Smooth muscle cell of the brain vasculature (primary cell): ENCODE results near the gene HSD17B2.
A peak's percentile ranks its signal among the peaks of the same experiment; 100 is the strongest.

Experiments used
- DNase-seq: peaks from one replicate; pipeline ENCODE4 v3.0.0-alpha.2; 2012; ENCODE audit warnings: low read depth, low spot score

The HSD17B2 gene

DNA sequence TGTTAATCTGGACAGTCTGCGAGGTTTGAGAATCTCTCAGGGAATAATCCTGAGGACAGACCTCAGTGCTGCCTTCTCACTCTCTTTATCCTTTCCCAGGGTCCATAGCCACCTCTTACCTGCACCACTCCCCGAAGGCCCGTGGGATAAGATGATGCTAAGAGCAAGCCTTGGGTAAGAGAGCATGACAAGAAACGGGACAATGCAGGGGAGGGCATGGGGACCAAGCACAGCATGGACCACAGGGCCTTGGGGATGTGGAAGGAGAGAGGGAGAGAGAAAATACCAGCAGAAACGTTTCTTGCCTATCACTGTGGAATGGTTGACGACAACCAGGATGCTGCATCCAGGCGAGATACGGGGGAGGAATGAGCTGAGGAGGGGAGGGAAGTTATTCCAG is 15.5 kb upstream of the HSD17B2 start:
- no peak for DNase-seq

- DNase-seq = no peak
Observed at GRCh38 chr16:82020051-82020450, 15.0 kb upstream of the HSD17B2 start.

GRCh38 chr16:82023206-82023605 is 11.8 kb upstream of the HSD17B2 start:
- DNase-seq = no peak

GRCh38 chr16:82024316-82024715 is 10.7 kb upstream of the HSD17B2 start:
- no peak for DNase-seq

GRCh38 chr16:82024883-82025282 is 10.2 kb upstream of the HSD17B2 start:
- no peak for DNase-seq

- no peak for DNase-seq
Observed at GRCh38 chr16:82027629-82028064, 7.4 kb upstream of the HSD17B2 start.

- DNase-seq = peak; percentile 29
Observed at GRCh38 chr16:82031116-82032084, 3.7 kb upstream of the HSD17B2 start.

DNA sequence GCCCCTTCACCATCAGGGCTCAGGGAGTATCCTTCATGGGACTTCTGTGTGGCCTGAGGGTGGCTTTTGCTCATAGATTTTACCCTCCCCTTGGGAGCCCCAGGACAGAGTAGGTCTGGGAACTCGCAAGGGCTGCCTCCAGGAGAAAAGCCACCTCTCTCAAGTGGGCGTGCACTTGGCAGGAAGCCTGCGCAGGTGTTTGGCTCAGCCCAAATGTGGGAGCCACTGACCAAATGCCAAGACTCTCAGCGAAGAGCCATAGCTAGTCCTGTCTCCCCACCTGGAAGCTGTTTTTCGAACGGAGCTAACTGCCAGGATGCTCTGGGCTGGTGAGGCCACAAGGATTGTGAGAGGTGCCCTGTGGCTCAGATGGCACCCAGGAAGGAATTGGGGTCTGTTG is 2.0 kb upstream of the HSD17B2 start:
- no peak for DNase-seq

DNA sequence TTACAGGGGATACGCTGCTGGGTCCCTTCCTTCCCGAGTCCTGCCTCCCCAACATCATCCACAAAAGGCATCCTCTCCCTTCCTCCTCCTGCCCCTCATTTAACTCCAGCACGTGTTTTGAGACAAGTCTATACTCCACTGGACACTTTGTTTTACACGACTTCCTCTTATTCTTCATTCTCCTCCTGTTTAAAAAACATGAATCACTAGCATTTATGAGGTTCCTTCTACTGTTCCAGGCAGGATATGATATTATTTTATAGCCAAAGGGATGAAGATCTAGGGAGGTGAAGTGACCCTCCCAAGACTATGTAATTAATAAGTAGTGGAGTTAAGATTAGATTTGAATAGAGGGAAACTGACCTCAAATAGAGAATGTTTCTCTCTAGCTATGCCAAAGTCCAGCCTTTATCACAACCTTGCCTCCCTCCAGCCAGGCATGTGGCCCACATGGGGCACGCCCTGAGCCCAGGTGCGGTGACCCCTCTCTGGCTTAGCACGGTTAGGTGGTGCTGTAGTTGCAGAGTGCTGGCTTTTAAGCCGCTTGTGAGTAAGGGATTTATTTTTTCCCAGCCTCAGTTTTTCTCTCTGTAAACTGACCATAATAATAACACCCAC is 1.3 kb upstream of the HSD17B2 start:
- no peak for DNase-seq

- no peak for DNase-seq
Observed at GRCh38 chr16:82037251-82037650, 2.2 kb downstream of the HSD17B2 start.

DNA sequence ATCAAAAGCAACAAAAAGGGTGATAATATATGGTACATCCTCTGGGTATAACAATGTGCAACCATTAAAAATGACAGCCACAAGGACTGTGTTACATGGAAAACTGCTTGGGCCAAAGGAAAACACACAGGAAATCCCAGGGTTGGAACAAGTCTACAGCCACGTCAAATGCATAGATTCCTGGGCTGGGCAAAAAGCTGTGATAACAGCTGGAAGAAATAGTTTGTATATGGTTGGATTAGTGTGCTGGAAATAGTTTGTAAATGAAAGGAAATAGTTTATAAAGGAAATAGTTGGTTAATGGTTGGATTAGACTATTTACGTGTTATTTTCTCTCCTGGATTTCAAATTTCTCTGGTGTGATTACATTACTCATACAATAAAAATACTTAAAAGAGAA is 2.6 kb downstream of the HSD17B2 start:
- no peak for DNase-seq

GRCh38 chr16:82040296-82040695 is 5.2 kb downstream of the HSD17B2 start:
- DNase-seq = no peak

DNA sequence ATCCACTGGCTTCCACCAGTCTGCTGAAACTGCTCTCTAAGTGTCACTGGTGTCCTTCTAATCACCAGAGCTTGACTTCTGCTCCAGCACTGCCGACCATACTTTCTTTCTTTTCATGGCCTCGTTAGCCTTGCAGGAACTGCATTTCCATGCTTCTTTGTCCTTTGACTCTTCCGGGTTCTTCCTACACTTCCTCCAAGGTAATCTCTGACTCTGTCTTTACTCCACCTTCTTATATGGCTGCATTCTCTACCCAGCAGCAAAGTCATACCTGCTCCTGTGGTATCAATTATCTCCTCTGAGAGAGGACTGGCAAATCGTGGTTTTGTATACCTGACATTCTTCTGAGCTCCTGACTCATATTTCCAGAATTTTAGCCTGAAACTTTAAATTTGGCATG is 6.5 kb downstream of the HSD17B2 start:
- DNase-seq = no peak

- DNase-seq = no peak
Observed at GRCh38 chr16:82042144-82042543, 7.1 kb downstream of the HSD17B2 start.

- no peak for DNase-seq
Observed at GRCh38 chr16:82042846-82043245, 7.8 kb downstream of the HSD17B2 start.

DNA sequence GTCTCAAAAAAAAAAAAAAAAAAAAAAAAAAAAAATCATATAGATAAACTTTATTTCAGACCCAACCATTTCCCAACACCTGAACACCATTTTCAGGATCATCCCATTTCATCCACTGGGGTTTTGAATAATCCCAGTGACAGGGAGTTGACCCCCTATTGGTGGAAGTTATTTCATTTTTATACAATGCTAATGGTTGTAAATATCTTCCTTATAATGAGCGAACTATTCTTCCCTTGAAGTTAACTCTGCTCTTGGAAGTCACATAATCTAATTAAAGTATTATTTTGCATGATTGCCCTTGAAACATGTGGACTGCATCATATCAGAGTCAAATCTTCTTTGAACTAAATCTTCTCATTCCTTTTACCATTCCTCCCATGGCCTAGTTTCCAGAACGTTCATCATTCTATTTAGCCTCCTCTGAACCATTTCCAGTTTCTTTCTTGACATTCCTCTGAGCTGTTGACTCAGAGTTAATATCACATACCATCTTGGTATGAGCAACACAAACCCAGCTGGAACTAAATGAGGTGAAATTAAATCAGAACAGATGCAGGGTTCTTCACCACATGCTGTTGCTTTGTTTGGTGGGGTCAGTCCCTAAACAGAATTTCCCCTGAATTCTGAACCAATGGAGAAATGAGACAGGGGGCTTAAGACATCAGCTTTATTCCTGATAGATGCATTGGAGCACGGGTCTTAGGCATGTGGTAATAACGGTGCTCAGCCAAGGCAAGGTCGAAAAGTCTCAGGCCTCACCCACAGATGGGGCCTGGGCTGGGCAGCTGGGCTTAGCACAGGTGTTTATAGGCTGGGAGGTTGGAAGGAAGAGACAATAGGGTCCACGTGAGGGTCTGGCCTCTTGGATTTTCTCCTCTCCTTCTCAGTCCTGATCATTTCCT is 8.9 kb downstream of the HSD17B2 start:
- no peak for DNase-seq

GRCh38 chr16:82044585-82044911 is 9.5 kb downstream of the HSD17B2 start:
- DNase-seq = no peak

GRCh38 chr16:82045465-82045864 is 10.4 kb downstream of the HSD17B2 start:
- no peak for DNase-seq

- no peak for DNase-seq
Observed at GRCh38 chr16:82046541-82046940, 11.5 kb downstream of the HSD17B2 start.

GRCh38 chr16:82046941-82047340 is 11.9 kb downstream of the HSD17B2 start:
- DNase-seq = no peak

- no peak for DNase-seq
Observed at GRCh38 chr16:82047374-82047773, 12.3 kb downstream of the HSD17B2 start.

DNA sequence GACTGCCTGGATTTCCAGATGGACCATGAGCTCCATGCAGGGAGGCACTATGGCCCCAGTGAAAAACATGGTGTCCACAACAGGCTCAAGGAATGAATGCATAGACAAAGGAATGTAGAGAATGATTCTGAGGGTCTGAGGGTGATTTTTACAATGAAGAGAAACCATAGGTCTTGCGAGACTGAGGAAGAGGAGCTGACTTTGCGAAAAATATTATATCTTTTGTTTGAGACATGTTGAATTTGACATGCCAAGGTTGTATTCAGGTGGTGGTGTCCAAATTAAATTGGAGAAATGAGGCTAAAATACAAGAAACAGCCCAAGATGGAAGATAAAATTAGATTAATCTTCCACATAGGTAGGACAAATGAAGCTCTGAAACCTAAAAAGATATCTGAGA is 12.7 kb downstream of the HSD17B2 start:
- no peak for DNase-seq
